Ovary (tissue), 9 donors: ENCODE data around the gene BICD2. TPM values are rescaled to one million over a fixed set of nuclear protein-coding genes. Genes with fewer than 3 reads are reported as not detected.
A peak's percentile ranks its signal among the peaks of the same experiment; 100 is the strongest.

Source experiments
- DNase-seq, 5 donors: peaks; one replicate each; pipeline ENCODE4 v3.0.0-alpha.2; 2019 to 2020
- H3K27ac ChIP-seq, 2 donors: fragments of 200-600 bp; one replicate each; pipeline versions ENCODE4 v1.5.1 to v1.8.0; 2019 to 2022
- H3K27me3 ChIP-seq: fragments of 200-600 bp; one replicate; pipeline ENCODE4 v1.8.0; 2022
- H3K36me3 ChIP-seq: fragments of 200-600 bp; sonication (generic); one replicate; pipeline ENCODE4 v1.5.1; 2019
- H3K4me1 ChIP-seq: one replicate; pipeline ENCODE4 v1.8.1; 2013; ENCODE audit warnings: mild to moderate bottlenecking, moderate library complexity; ENCODE audit not compliant: insufficient read depth
- H3K4me3 ChIP-seq: fragments of 200-600 bp; sonication (generic); one replicate; pipeline ENCODE4 v1.5.1; 2017
- H3K9me3 ChIP-seq, 2 donors: fragments of 200-600 bp in 1 of 2; sonication (generic) in 1 of 2; one replicate each; pipeline versions ENCODE4 v1.5.1 to v1.8.1; 2013 to 2019; ENCODE audit warnings: mild to moderate bottlenecking in 1 of 2, moderate library complexity in 1 of 2
- EP300 ChIP-seq: sonication (generic); formaldehyde crosslinking; IDR thresholded peaks from one replicate; pipeline ENCODE4 v1.6.1; 2017; ENCODE audit warnings: antibody characterized with exemption
- POLR2A ChIP-seq: fragments of 450-650 bp; IDR thresholded peaks from one replicate; pipeline ENCODE4 v1.6.1; 2017; ENCODE audit warnings: antibody characterized with exemption, mild to moderate bottlenecking, moderate library complexity
- whole genome bisulfite sequencing, 3 donors: extraction: QIAGEN DNeasy Blood & Tissue Kit in 1 of 3; methylation state at CpG; one replicate each; pipeline versions ENCODE4 v1.1.5 to v1.1.7; 2013 to 2017; 5-methylcytosine and 5-hydroxymethylcytosine counted together
- intact Hi-C, 4 donors: fragments of 100-400 bp; cut with DNase I; formaldehyde crosslinking; loops; one replicate each; pipeline versions ENCODE4 v1.11.0 to v1.15.1; 2022 to 2023
- polyA plus RNA-seq, 2 donors: library from polyadenylated mRNA; stranded (reverse); fragments of 200-250 nt in 1 of 2; fragments of 350-450 nt in 1 of 2; fragmentation: Illumina TruSeq in 1 of 2; extraction: RNeasy Lipid Tissue Mini Kit (QIAGEN cat#74804) in 1 of 2; gene quantifications; one replicate each; pipeline ENCODE4 v1.2.3, GENCODE V29; 2013 to 2014
- total RNA-seq, 7 donors: library from RNA; depleted of rRNA in 2 of 7; stranded (reverse); fragments of >200 nt in 2 of 7; fragmentation: NEBNext Ultra II Directional in 3 of 7; extraction: Animal tissue kit (Norgen Biotek cat#: 25700) in 3 of 7; gene quantifications; one replicate each; pipeline versions ENCODE4 v1.1.0 to v1.2.4, GENCODE V29; 2016 to 2023
- TF ChIP-seq, protein P1 (sequence below), 3 donors: fragments of 450-650 bp in 2 of 3; fragments of 200-600 bp in 1 of 3; IDR thresholded peaks; one replicate each; pipeline versions ENCODE4 v1.5.1 to v1.8.0; 2016 to 2022; ENCODE audit warnings: antibody characterized with exemption in 3 of 3, mild to moderate bottlenecking in 1 of 3
- donor health status: DM: no; HTN: no; CAD: no; lungs with moderate emphysema.
- donor health status: DM: no; HTN: no; CAD: no.
- donor health status: Bipolar disorder and iron deficiency.
- donor health status: DM: yes; HTN: yes; CAD: no.
- donor health status: DM: no; HTN: no; CAD: no.
- donor health status: DM: yes; HTN: yes; CAD: no.

The BICD2 gene
- total and polyA plus RNA-seq, 9 donors, result 13.9 to 28.7 (median 20.6) TPM

GRCh38 chr9:92714016-92714415 lies 50.6 kb downstream of the BICD2 start:
- TF ChIP-seq POLR2A (no peak), EP300 (no peak)
- TF ChIP-seq, protein P1, sequence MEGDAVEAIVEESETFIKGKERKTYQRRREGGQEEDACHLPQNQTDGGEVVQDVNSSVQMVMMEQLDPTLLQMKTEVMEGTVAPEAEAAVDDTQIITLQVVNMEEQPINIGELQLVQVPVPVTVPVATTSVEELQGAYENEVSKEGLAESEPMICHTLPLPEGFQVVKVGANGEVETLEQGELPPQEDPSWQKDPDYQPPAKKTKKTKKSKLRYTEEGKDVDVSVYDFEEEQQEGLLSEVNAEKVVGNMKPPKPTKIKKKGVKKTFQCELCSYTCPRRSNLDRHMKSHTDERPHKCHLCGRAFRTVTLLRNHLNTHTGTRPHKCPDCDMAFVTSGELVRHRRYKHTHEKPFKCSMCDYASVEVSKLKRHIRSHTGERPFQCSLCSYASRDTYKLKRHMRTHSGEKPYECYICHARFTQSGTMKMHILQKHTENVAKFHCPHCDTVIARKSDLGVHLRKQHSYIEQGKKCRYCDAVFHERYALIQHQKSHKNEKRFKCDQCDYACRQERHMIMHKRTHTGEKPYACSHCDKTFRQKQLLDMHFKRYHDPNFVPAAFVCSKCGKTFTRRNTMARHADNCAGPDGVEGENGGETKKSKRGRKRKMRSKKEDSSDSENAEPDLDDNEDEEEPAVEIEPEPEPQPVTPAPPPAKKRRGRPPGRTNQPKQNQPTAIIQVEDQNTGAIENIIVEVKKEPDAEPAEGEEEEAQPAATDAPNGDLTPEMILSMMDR (IDR thresholded peaks at IDR 0.05), result no peak
- no peak for DNase-seq
- intact Hi-C loops, result loop anchor here in 1 of 4 donors (10.0 kb wide), 1 partner anchor 81 kb away; no protein-coding TSS in a partner anchor
- Histone ChIP-seq H3K27ac (no peak overlapping the region), H3K4me1 (peaks cover 6% of the 10 kb centered on the region), H3K9me3 (no peaks in the 10 kb centered on the region), H3K36me3 (no peaks in the 10 kb centered on the region), H3K4me3 (no peak overlapping the region), H3K27me3 (no peaks in the 10 kb centered on the region)
- 94 to 100% (median 99%) methylated on average over 3 of the region's 3 CpGs for WGBS, 3 donors

GRCh38 chr9:92713528-92713927 lies 51.1 kb downstream of the BICD2 start:
- H3K4me1 ChIP-seq, result peaks cover 6% of the 10 kb centered on the region
- H3K27ac ChIP-seq, result no peak overlapping the region
- no peak overlapping the region for H3K4me3 ChIP-seq
- no peaks in the 10 kb centered on the region for H3K36me3 ChIP-seq
- WGBS, 3 donors, result 91 to 94% (median 92%) methylated on average over 15 of the region's 15 CpGs
- H3K9me3 ChIP-seq, result no peaks in the 10 kb centered on the region
- DNase-seq, result peak in 1 of 5 donors; percentile 22
- no peak for TF ChIP-seq EP300
- TF ChIP-seq POLR2A, result no peak
- TF ChIP-seq, protein P1 (IDR thresholded peaks at IDR 0.05), result no peak
- intact Hi-C loops, result loop anchor here in 1 of 4 donors (10.0 kb wide), 1 partner anchor 81 kb away; no protein-coding TSS in a partner anchor
- H3K27me3 ChIP-seq, result no peaks in the 10 kb centered on the region

DNA sequence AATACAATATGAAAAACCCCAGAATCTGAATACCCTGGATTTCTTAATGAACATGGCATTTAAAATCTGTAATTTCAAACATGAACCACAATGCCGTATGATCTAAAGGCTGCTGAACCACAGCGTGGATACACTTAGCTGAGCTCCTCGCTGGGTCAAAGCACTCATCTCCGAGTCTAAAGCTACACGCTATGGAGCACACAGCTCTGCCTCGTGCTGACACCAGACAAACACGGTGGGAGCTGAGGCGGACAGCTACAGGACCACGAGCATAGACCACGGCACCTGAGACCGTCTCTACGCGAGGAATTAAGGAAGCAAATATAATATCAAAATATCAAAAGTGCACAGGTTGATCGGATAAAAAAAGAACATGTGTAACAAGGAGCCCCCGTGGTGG lies 51.9 kb downstream of the BICD2 start:
- no peaks in the 10 kb centered on the region for H3K27me3 ChIP-seq
- intact Hi-C loops, result loop anchor here in 1 of 4 donors (10.0 kb wide), 1 partner anchor 82 kb away; no protein-coding TSS in a partner anchor
- no peak for DNase-seq
- H3K4me3 ChIP-seq, result no peak overlapping the region
- H3K27ac ChIP-seq, result no peak overlapping the region
- no peak for TF ChIP-seq POLR2A
- TF ChIP-seq EP300, result no peak
- TF ChIP-seq, protein P1 (IDR thresholded peaks at IDR 0.05), result no peak
- H3K36me3 ChIP-seq, result no peaks in the 10 kb centered on the region
- peaks cover 6% of the 10 kb centered on the region for H3K4me1 ChIP-seq
- H3K9me3 ChIP-seq, result no peaks in the 10 kb centered on the region
- 88 to 95% (median 94%) methylated on average over 15 of the region's 15 CpGs for WGBS, 3 donors

DNA sequence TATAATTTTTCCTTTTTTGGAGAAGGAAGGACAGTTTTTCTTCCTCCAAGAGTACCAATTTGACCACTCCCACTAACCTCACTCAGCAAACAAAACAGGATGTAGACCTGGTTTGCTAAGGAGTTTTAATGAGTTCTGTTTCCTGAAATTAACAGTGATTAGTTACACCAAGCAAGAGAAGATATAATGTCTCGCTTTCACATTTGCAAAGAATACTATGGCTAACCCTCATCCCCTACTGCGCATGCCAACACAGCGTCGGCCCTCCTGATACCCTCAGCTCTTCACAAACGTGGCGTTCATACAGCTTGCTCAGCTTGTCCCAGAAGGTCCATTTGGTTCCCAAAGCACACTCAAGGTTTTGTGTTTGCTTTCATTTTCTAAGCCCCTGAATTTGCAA lies 52.8 kb downstream of the BICD2 start:
- H3K36me3 ChIP-seq, result no peaks in the 10 kb centered on the region
- H3K4me1 ChIP-seq, result peaks cover 6% of the 10 kb centered on the region
- no peaks in the 10 kb centered on the region for H3K27me3 ChIP-seq
- no peaks in the 10 kb centered on the region for H3K9me3 ChIP-seq
- WGBS, 3 donors, result 85 to 86% (median 85%) methylated on average over 6 of the region's 6 CpGs
- TF ChIP-seq, protein P1 (IDR thresholded peaks at IDR 0.05), result no peak
- TF ChIP-seq POLR2A (no peak), EP300 (no peak)
- no peak overlapping the region for H3K4me3 ChIP-seq
- intact Hi-C loops, result loop anchor here in 1 of 4 donors (10.0 kb wide), 1 partner anchor 83 kb away; no protein-coding TSS in a partner anchor
- DNase-seq, result no peak
- no peak overlapping the region for H3K27ac ChIP-seq
